ENCODE data around the gene CCBE1.
"Not testable (repeated sequence)": the region's sequence is repeated elsewhere in the genome, so short reads cannot be mapped to it uniquely, and the experiment has no call there.

Gene CCBE1

DNA sequence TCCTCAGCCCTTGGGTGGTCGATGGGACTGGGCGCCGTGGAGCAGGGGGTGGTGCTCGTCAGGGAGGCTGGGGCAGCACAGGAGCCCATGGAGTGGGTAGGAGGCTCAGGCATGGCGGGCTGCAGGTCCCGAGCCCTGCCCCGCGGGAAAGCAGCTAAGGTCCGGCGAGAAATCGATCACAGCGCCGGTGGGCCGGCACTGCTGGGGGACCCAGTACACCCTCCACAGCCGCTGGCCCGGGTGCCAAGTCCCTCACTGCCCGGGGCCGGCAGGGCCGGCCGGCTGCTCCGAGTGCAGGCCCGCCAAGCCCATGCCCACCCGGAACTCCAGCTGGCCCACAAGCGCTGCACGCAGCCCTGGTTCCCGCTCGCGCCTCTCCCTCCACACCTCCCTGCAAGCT, 16.9 kb upstream of the CCBE1 start:
- not testable (repeated sequence) for DNase-seq

- no peak for DNase-seq
These were observed 15.1 kb upstream of the CCBE1 start for GRCh38 chr18:59712311-59712710.

GRCh38 chr18:59708988-59709387, 11.8 kb upstream of the CCBE1 start:
- no peak for DNase-seq

DNA sequence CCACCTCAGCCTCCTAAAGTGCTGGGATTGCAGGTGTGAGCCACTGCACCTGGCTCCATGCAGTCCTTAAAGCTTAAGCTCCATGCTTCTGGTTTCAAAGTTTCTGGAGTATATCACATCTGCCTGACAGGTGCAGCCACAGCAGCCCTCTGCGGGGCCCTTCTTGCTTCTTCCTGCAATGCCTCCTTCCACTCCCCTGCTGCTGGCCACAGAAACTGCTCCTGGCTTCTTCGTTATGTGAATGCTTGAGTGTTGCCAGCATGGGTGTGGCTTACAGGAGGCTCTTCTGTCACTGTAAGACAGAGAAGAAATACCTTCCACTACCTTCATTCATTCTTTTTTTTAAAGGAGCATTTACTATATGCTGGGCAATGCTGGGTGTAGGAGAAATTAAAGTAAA, 10.1 kb upstream of the CCBE1 start:
- DNase-seq = no peak

GRCh38 chr18:59706499-59706898, 9.3 kb upstream of the CCBE1 start:
- DNase-seq = no peak

- no peak for DNase-seq
These were observed 7.9 kb upstream of the CCBE1 start for GRCh38 chr18:59705145-59705544.

GRCh38 chr18:59704146-59704545, 6.9 kb upstream of the CCBE1 start:
- no peak for DNase-seq

GRCh38 chr18:59701272-59701671, 4.0 kb upstream of the CCBE1 start:
- no peak for DNase-seq

DNA sequence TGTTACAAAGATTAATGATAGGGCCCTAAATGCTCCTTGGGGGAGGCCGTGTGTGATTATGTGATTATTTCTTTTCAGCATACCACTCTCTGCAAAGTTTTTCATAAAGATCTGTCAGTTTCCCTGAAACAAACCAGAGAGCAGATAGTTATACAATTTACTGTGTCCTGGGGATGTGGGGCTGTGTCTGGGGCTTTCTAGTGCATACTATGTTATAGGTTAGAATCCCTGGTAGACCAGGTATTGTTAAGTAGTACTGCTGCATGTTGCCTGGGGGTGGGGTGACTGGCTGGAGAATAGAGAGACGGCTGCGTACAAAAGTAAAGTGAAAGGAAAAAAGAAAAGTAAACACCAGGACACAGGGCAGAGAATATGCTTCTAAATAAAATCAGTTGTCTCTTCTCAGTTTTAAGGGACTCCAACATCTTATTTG, 3.3 kb upstream of the CCBE1 start:
- no peak for DNase-seq

DNA sequence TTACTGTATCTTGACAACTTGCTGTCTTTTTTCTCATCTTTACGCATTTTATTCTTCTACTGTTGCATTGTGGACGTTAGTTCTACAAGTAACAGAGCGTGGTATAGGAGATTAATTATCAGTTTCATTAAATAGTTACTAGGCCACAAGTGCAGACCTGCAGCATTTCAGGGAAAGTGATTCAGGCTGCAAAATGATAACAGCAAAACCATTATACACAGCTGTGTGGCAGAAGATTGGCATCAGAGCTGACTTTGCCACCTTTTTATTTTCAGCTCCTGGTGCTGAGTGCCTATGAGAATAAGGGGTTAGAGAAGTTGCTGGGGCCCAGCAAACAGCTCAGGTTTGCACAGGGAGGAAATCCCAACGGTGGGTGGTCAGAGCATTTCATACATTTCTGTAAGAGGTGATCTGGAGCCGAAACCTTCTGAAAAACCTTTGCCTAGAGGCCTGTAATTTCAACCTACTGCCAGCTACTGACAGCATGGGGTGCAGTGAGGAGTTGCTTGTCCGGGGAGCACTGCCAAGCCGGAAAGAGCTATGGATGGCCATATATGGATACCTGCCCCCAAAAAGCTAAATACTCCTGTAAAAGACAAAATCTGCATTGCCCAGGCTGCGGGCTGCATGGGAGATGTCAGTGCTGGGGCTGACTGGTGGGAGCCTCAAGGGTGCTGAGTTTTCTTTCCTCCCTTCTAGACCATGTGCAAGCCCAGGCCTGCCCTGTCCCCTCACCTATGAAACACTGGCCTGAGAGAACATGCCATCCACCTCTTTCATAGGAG, 2.7 kb upstream of the CCBE1 start:
- no peak for DNase-seq

DNA sequence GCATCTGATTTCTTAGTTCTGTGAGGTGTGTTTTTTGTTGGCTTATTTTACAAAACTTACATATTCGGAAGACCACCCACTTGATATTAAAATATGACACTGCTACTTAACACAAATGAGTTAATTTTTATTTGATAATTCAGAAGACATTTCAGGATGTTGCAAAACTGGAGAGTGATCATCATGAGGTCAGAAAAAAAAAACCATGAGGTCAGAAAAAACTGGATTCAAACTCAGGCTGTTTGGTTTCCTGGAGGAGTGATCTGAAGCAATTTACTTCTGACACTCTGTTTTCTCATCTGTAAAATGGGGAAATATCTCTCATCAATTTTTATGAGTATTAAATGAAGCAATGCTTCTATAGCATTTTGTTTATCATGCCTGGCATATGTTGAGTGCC, 1.8 kb upstream of the CCBE1 start:
- DNase-seq = no peak

- no peak for DNase-seq
These were observed 650 bp downstream of the CCBE1 start for GRCh38 chr18:59696311-59697235.

DNA sequence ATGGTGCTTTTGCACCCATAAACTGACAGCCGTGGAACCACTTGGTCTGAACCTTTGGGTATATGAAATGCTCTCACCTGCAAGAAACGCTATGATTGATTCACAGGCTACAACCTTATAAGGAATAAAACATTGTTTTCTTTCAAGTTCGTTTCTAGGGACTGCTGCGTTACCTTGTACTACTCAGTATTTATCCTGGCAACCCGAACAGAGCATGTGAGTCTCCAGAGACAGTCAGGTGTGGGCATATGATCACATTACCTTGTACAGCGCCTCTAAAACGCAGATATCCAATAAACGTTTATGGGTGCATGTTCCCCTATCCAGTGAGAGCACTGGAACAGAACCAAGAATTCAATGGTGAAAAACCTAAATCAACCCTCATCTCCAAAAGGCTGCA, 1.7 kb downstream of the CCBE1 start:
- DNase-seq = no peak

GRCh38 chr18:59694824-59695223, 2.4 kb downstream of the CCBE1 start:
- DNase-seq = no peak

DNA sequence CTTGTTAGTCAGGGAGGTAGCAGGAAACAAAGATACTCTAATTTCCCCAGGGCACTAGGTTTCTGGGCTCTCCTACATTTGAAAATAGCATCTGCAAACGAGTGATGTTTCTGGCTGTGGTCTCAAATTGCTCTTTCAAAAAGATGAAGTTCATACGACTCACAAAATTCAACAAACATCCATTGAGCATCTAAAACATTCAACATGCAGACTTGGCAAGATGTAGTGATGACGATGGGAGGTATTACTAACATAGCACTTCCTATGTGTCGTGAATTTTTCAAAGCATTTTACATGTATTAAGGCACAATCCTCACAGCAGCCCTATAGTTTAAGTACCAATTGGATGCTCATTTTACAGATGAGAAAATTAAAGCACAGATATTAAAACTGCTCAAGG, 5.2 kb downstream of the CCBE1 start:
- DNase-seq = no peak

DNA sequence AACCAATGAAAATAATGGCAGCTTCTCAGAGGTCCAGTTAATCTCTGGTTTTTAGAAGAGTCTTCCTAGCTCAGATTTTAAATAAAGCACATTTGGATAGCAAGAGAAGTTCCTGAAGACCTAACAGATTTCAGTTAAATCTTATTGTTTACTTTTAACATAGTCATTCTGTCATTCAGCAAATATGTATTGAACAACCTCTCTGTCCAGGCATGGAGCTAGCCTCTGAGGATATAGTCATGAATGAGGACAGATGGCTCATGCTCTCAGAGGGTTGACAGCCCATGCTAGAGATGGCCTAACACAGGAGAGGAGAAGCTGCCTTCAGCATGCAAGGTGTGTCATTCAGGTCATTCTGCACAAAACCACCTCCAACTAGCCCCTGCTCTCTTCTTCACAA, 6.2 kb downstream of the CCBE1 start:
- no peak for DNase-seq

DNA sequence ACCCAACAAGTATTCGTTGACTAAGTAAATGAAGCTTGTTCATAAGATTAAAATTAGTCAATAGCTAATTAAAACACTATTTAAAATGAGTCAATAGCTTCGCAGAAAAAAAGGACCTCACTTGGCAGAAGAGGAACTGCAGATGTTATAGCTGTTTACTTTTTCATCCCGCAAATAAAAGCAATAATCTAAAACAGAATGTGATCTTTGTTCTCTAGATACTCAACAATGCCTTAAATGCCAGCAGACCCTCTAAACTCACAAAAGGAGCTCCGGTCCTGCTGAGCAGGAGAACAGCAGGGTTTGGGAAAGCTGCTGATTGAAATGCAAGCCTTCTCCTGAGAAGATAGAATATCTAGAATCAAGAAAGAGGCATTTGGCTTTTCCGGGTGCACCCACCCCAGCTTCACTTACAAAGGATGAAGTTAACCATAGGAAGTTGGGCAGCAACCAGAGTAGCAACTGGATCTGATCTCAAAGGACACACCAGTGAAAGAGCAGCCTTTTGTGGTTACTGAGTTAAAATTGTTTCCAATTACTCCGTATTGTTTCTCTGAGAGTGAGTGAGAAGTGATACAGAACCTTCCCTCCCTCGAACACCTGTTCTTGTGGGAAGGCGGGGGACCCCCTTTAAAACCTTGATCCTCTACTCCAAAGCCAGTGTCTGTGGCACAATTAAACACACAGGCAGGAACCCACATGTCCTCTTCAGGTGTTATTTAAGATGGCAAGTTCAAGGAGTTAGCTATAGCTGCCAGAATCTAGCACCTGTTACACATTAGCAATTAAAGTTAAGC, 6.8 kb downstream of the CCBE1 start:
- DNase-seq = no peak

- no peak for DNase-seq
These were observed 7.5 kb downstream of the CCBE1 start for GRCh38 chr18:59689756-59690155.

GRCh38 chr18:59686260-59686659, 11.0 kb downstream of the CCBE1 start:
- DNase-seq = no peak

DNA sequence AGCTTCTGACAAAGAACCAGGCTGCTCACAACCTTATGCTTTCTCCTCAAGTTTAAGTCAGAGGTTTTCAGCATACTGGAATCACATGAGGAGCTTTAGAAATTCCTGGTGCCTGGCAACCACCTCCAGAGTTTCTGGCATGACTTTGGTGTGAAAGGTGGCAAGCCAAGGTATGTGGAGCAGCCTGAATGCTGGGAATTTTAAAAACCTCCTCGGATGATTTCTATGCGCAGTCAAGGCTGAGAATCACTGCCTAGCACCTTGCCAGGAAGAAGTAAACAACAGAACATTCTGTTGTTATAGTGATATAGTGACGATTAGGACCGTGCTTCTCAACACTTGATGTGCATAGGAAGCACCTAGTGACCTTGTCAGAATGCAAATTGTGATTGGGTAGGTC, 11.7 kb downstream of the CCBE1 start:
- no peak for DNase-seq

GRCh38 chr18:59684777-59685176, 12.4 kb downstream of the CCBE1 start:
- DNase-seq = no peak

- DNase-seq = no peak
These were observed 15.7 kb downstream of the CCBE1 start for GRCh38 chr18:59681521-59682004.

DNA sequence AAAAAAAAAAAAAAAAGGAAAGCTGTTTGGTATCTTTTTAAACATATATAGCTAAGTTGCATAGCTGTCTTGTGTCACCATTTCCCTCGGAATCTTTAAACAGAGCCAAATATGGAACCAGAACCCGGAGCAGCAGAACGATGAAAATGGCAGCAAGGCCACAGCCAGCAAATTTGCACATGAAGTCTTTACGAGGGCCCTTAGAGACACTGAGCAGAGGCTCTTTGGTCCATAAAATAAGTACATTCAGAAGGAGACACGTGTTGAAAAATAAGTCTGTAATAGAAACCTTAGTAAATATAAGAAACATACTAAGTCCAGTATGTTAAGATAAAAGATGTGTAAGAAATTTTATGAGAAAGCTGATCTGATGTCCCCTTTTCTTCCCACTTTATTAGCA, 16.2 kb downstream of the CCBE1 start:
- no peak for DNase-seq
